ENCODE results near the gene PUS7L.
"Not testable (repeated sequence)": the region's sequence is repeated elsewhere in the genome, so short reads cannot be mapped to it uniquely, and the experiment has no call there.

Gene PUS7L

DNA sequence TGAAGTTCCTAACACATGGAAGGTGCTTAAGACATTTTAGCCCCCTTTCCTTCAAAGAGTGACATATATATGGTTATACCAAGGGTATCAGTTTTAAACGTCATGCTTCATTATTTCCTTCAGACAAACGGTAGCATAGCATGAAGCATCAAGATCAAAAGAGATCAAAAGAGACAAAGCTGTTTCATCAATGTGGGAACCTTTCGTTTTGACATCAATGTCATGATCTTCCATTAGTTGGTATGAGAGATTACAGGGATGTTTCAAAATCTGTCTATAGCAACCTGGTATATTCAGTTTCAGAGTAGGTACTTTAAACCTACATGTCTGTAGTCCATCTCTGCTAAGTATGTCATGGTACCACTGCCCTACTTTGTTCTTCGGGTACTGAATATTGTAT, 28.3 kb downstream of the PUS7L start:
- peaks cover 25% of the 10 kb centered on the region for H3K36me3 Mint-ChIP-seq (ENCODE audit: low read depth)
- peaks cover 4% of the 10 kb centered on the region for H3K4me1 Mint-ChIP-seq (ENCODE audit: low read depth)
- no peaks in the 10 kb centered on the region for H3K9me3 Mint-ChIP-seq
- no peaks in the 10 kb centered on the region for H3K27me3 Mint-ChIP-seq (ENCODE audit: low read depth)
- DNase-seq (ENCODE audit: low spot score) = no peak
- H3K4me3 Mint-ChIP-seq = no peak overlapping the region
- no peak overlapping the region for H3K27ac Mint-ChIP-seq

DNA sequence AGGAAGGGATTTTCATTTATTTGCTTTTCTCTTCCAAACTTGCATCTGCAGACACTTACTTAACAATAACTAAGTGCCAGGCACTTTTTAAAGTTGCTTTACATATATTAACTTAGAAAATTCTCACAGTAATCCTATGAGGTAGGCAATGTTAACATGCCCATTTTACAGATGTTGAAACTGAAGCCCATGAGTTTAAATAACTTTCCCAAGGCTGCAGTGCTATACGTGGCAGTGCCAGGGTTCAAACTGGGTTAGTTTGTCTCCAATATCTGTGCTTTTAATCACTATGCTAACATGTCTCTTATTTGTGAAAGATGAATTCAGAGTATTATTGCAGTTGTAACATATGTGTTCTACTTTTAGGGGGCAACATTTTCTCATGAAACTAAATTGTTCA, 29.9 kb downstream of the PUS7L start:
- no peak overlapping the region for H3K4me3 Mint-ChIP-seq
- H3K9me3 Mint-ChIP-seq = no peaks in the 10 kb centered on the region
- no peak overlapping the region for H3K27ac Mint-ChIP-seq
- H3K4me1 Mint-ChIP-seq (ENCODE audit: low read depth) = peaks cover 4% of the 10 kb centered on the region
- H3K27me3 Mint-ChIP-seq (ENCODE audit: low read depth) = no peaks in the 10 kb centered on the region
- peaks cover 24% of the 10 kb centered on the region for H3K36me3 Mint-ChIP-seq (ENCODE audit: low read depth)
- no peak for DNase-seq (ENCODE audit: low spot score)

DNA sequence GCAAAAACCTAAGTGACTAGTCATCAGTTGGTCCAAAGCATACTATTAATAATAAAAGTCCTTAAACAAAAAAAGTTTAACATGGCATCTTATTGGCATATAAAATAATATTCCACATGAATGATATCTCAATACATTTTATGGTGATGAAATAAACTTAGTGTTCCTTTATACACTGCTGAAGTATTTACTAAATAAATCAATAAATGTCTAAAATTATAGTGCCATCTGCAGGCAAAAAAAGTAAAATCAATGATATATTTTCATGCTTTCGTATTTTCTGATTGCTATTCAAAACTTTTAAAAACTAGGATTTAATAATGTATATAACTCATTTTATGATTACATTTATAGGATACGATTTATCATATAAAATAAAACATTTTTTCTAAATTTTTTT, 30.5 kb downstream of the PUS7L start:
- peaks cover 4% of the 10 kb centered on the region for H3K4me1 Mint-ChIP-seq (ENCODE audit: low read depth)
- DNase-seq (ENCODE audit: low spot score) = no peak
- no peak overlapping the region for H3K4me3 Mint-ChIP-seq
- H3K27me3 Mint-ChIP-seq (ENCODE audit: low read depth) = no peaks in the 10 kb centered on the region
- H3K9me3 Mint-ChIP-seq = no peaks in the 10 kb centered on the region
- H3K27ac Mint-ChIP-seq = no peak overlapping the region
- peaks cover 24% of the 10 kb centered on the region for H3K36me3 Mint-ChIP-seq (ENCODE audit: low read depth)

GRCh38 chr12:43723134-43723533, 35.5 kb downstream of the PUS7L start:
- Mint-ChIP-seq H3K27me3 (ENCODE audit: low read depth) (no peaks in the 10 kb centered on the region), H3K4me1 (ENCODE audit: low read depth) (no peaks in the 10 kb centered on the region), H3K27ac (no peak overlapping the region), H3K9me3 (no peaks in the 10 kb centered on the region), H3K4me3 (no peak overlapping the region), H3K36me3 (ENCODE audit: low read depth) (peaks cover 12% of the 10 kb centered on the region)
- DNase-seq (ENCODE audit: low spot score) = no peak

DNA sequence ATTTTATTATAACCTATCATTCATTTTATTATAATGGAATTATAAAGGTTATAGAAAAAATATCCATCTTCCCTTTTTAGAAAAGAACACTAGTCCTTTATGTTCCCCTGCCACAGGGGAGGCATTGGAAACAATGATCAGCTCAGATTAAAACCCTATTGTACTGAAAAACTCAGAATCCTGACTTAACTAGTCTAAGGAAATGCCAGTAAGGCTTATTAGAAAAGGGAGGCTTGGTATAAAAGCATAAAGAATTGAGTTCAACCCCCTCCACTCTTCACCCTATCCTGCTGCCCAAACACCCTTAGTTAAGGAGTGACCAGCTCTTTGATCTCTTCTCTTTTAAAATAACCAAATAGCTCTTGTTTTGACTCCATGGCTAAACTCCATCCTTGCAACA, 36.0 kb downstream of the PUS7L start:
- H3K27me3 Mint-ChIP-seq (ENCODE audit: low read depth) = no peaks in the 10 kb centered on the region
- H3K4me1 Mint-ChIP-seq (ENCODE audit: low read depth) = no peaks in the 10 kb centered on the region
- no peak overlapping the region for H3K4me3 Mint-ChIP-seq

GRCh38 chr12:43711348-43711747, 47.2 kb downstream of the PUS7L start:
- Mint-ChIP-seq H3K4me1 (ENCODE audit: low read depth) (no peaks in the 10 kb centered on the region), H3K27me3 (ENCODE audit: low read depth) (peaks cover 10% of the 10 kb centered on the region), H3K36me3 (ENCODE audit: low read depth) (no peaks in the 10 kb centered on the region), H3K27ac (no peak overlapping the region), H3K9me3 (peaks cover 4% of the 10 kb centered on the region), H3K4me3 (no peak overlapping the region)
- DNase-seq (ENCODE audit: low spot score) = no peak

More for the DNA sequence above, 36.0 kb downstream of the PUS7L start:
- no peak for DNase-seq (ENCODE audit: low spot score)
- no peak overlapping the region for H3K27ac Mint-ChIP-seq
- H3K36me3 Mint-ChIP-seq (ENCODE audit: low read depth) = peaks cover 12% of the 10 kb centered on the region
- H3K9me3 Mint-ChIP-seq = no peaks in the 10 kb centered on the region

- not testable (repeated sequence) for H3K4me3 Mint-ChIP-seq; H3K36me3 Mint-ChIP-seq (ENCODE audit: low read depth); H3K27me3 Mint-ChIP-seq (ENCODE audit: low read depth); H3K27ac Mint-ChIP-seq; DNase-seq (ENCODE audit: low spot score); H3K4me1 Mint-ChIP-seq (ENCODE audit: low read depth); H3K9me3 Mint-ChIP-seq
These were observed 54.8 kb downstream of the PUS7L start for GRCh38 chr12:43703772-43704171.

- not testable (repeated sequence) for H3K36me3 Mint-ChIP-seq (ENCODE audit: low read depth); H3K9me3 Mint-ChIP-seq; H3K4me1 Mint-ChIP-seq (ENCODE audit: low read depth); DNase-seq (ENCODE audit: low spot score); H3K27ac Mint-ChIP-seq; H3K27me3 Mint-ChIP-seq (ENCODE audit: low read depth); H3K4me3 Mint-ChIP-seq
These were observed 57.4 kb downstream of the PUS7L start for GRCh38 chr12:43701194-43701593.

- H3K36me3 Mint-ChIP-seq (ENCODE audit: low read depth) = no peaks in the 10 kb centered on the region
- H3K27me3 Mint-ChIP-seq (ENCODE audit: low read depth) = peaks cover 6% of the 10 kb centered on the region
- no peak overlapping the region for H3K27ac Mint-ChIP-seq
- H3K4me3 Mint-ChIP-seq = no peak overlapping the region
- no peaks in the 10 kb centered on the region for H3K9me3 Mint-ChIP-seq
- H3K4me1 Mint-ChIP-seq (ENCODE audit: low read depth) = peaks cover 4% of the 10 kb centered on the region
- no peak for DNase-seq (ENCODE audit: low spot score)
These were observed 62.4 kb downstream of the PUS7L start for GRCh38 chr12:43696154-43696553.

DNA sequence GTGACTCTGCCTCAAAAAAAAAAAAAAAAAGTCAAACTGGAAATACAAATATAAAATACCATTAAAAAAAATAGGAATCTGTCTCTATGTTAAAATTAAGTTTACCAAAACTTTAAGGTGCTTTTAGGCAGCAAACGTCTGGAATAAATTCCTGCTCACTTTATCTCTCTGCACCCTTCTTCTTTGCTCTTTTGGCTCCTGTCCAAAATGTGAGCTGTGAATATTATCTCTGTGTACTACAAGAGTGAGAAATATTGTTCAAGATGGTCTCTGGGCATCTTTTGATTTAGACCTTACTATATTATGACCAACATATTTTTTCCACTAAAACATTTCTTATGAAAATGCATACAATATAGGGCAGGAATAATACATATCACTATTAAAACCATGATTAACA, 63.7 kb downstream of the PUS7L start:
- no peaks in the 10 kb centered on the region for H3K9me3 Mint-ChIP-seq

DNA sequence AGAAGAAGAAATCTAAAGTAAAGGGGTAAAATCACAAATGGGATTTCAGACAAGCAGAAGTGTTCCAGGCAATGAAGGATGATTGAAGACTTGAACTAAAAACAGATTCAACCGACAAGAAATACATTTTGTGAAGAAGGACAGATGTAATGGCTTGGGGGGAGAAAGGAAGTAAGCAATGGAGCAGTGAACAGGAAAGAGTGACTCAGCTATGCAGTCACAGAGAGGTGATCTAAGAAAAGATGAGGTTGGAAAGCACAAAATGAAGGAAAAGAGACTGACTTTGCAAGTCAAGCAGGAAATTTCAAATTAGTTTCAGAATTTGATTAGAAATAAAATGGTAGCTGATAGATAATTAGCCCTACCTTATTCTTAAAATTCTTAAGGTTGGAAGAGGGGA, 66.5 kb downstream of the PUS7L start:
- DNase-seq (ENCODE audit: low spot score) = no peak
- H3K27me3 Mint-ChIP-seq (ENCODE audit: low read depth) = no peaks in the 10 kb centered on the region
- no peaks in the 10 kb centered on the region for H3K36me3 Mint-ChIP-seq (ENCODE audit: low read depth)
- H3K4me1 Mint-ChIP-seq (ENCODE audit: low read depth) = peaks cover 4% of the 10 kb centered on the region
- no peaks in the 10 kb centered on the region for H3K9me3 Mint-ChIP-seq
- no peak overlapping the region for H3K27ac Mint-ChIP-seq
- no peak overlapping the region for H3K4me3 Mint-ChIP-seq

More for the DNA sequence above, 63.7 kb downstream of the PUS7L start:
- no peaks in the 10 kb centered on the region for H3K36me3 Mint-ChIP-seq (ENCODE audit: low read depth)
- peaks cover 6% of the 10 kb centered on the region for H3K27me3 Mint-ChIP-seq (ENCODE audit: low read depth)
- no peak for DNase-seq (ENCODE audit: low spot score)
- H3K4me3 Mint-ChIP-seq = no peak overlapping the region
- H3K4me1 Mint-ChIP-seq (ENCODE audit: low read depth) = peaks cover 4% of the 10 kb centered on the region
- H3K27ac Mint-ChIP-seq = no peak overlapping the region

DNA sequence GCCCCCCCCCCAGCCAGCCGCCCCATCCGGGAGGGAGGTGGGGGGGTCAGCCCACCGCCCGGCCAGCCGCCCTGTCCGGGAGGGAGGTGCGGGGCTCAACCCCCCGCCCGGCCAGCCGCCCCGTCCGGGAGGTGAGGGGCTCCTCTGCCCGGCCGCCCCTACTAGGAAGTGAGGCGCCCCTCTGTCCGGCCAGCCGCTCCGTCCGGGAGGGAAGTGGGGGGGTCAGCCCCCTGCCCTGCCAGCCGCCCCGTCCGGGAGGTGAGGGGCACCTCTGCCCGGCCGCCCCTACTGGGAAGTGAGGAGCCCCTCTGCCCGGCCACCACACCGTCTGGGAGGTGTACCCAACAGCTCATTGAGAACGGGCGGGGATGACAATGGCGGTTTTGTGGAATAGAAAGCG, 73.1 kb downstream of the PUS7L start:
- H3K27ac Mint-ChIP-seq; H3K4me1 Mint-ChIP-seq (ENCODE audit: low read depth); H3K4me3 Mint-ChIP-seq; DNase-seq (ENCODE audit: low spot score); H3K36me3 Mint-ChIP-seq (ENCODE audit: low read depth); H3K9me3 Mint-ChIP-seq; H3K27me3 Mint-ChIP-seq (ENCODE audit: low read depth): not testable (repeated sequence)

DNA sequence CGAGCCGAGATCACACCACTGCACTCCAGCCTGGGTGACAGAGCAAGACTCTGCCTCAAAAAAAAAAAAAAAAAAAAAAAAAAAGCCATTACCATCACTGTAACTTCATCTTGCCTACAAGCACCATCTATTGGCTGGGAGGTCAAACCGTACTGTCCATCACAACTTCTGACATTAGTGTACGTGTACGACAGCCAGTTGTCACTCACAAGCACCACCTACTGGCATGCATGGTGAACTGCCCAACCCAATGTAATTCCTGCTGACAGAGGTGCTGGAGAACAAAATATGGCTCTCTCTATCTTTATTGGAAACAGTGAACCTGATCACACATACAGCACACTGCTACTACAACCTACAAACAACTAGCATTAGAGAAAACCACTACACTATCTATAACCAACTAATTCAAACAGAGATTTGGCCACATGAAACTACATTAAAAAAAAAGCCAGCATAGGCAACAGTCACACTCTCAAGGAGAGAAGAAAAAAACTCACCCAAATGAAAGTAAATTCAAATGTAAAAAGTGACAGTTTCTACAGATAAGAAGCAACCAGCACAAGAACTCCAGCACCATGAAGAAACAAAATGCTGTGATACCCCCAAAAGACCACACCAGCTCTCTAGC, 82.3 kb downstream of the PUS7L start:
- no peak overlapping the region for H3K27ac Mint-ChIP-seq
- H3K4me1 Mint-ChIP-seq (ENCODE audit: low read depth) = no peaks in the 10 kb centered on the region
- H3K9me3 Mint-ChIP-seq = no peaks in the 10 kb centered on the region
- no peaks in the 10 kb centered on the region for H3K36me3 Mint-ChIP-seq (ENCODE audit: low read depth)
- H3K4me3 Mint-ChIP-seq = no peak overlapping the region
- peaks cover 2% of the 10 kb centered on the region for H3K27me3 Mint-ChIP-seq (ENCODE audit: low read depth)
- DNase-seq (ENCODE audit: low spot score) = no peak

DNA sequence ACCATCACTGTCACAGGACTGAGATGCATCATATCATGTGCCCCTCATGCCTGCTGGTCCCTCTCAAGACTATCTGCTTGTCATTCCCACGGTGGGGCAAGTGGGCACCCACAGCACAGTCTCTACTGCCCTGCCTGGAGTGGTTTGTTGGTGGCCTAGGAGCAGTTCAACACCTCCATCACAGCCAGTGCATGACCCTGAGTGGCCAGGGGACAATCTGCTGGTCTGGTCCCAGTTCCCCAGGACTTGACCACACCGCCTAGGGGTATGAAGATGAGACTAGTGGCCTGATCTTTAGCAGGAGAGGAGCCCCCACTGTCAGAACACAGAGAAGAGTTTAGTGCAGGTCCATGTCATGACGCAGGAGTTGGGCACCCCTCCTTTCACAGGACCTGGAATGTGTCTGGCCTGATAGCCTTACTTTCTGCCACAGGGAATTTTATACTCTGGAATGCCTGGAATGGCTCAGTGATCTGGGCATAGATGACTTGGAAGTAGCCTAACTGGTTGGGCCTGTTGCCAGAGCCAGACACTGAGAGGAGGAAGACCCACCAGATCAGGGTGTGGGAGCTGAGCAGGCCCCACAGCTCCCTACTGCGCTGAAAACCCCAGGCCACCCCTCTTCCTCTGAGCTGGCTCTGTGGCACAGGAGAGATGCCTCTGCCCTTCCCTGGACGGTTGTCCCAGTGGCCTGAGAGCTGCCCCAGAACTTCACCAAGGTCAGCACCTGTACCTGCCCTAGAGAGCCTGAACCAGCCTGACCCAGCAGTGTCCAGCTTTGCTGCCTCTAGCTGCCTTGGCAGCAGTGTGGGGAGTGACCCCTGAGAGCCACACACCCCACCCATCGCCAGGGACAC, 83.3 kb downstream of the PUS7L start:
- peaks cover 2% of the 10 kb centered on the region for H3K27me3 Mint-ChIP-seq (ENCODE audit: low read depth)
- H3K4me3 Mint-ChIP-seq = no peak overlapping the region
- no peak for DNase-seq (ENCODE audit: low spot score)
- no peaks in the 10 kb centered on the region for H3K36me3 Mint-ChIP-seq (ENCODE audit: low read depth)
- no peak overlapping the region for H3K27ac Mint-ChIP-seq
- no peaks in the 10 kb centered on the region for H3K4me1 Mint-ChIP-seq (ENCODE audit: low read depth)
- H3K9me3 Mint-ChIP-seq = no peaks in the 10 kb centered on the region

Data from T-helper 2 cell treated with Interferon-gamma antibody and Interleukin-4, amounts not matched to agents 5 μg/mL and 100 μg/mL, for 36 hours (primary cell).